ENCODE results near the gene CSTB. TPM values are rescaled to one million over a fixed set of nuclear protein-coding genes. Genes with fewer than 3 reads are reported as not detected.

Gene CSTB
- total RNA-seq, 1 experiment from 2014 or later: 55.3 TPM

GRCh38 chr21:43811262-43812105 is 35.4 kb upstream of the CSTB start:
- DNase-seq (ENCODE audit: low read depth): no peak

GRCh38 chr21:43810505-43811261 is 34.6 kb upstream of the CSTB start:
- peak; percentile 62 for DNase-seq (ENCODE audit: low read depth)

- DNase-seq (ENCODE audit: low read depth): no peak
Measured at GRCh38 chr21:43809853-43810504, 33.9 kb upstream of the CSTB start.

GRCh38 chr21:43809346-43809799 is 33.3 kb upstream of the CSTB start:
- DNase-seq (ENCODE audit: low read depth): no peak

GRCh38 chr21:43808832-43809251 is 32.7 kb upstream of the CSTB start:
- no peak for DNase-seq (ENCODE audit: low read depth)

- DNase-seq (ENCODE audit: low read depth): no peak
Measured at GRCh38 chr21:43808367-43808766, 32.3 kb upstream of the CSTB start.

GRCh38 chr21:43806017-43806710 is 30.1 kb upstream of the CSTB start:
- no peak for DNase-seq (ENCODE audit: low read depth)

- DNase-seq (ENCODE audit: low read depth): no peak
Measured at GRCh38 chr21:43805275-43805800, 29.2 kb upstream of the CSTB start.

GRCh38 chr21:43803558-43804300 is 27.6 kb upstream of the CSTB start:
- no peak for DNase-seq (ENCODE audit: low read depth)

GRCh38 chr21:43802713-43803313 is 26.7 kb upstream of the CSTB start:
- no peak for DNase-seq (ENCODE audit: low read depth)

GRCh38 chr21:43801006-43801783 is 25.1 kb upstream of the CSTB start:
- no peak for DNase-seq (ENCODE audit: low read depth)

GRCh38 chr21:43800566-43800965 is 24.5 kb upstream of the CSTB start:
- no peak for DNase-seq (ENCODE audit: low read depth)

GRCh38 chr21:43800124-43800523 is 24.0 kb upstream of the CSTB start:
- DNase-seq (ENCODE audit: low read depth): no peak

GRCh38 chr21:43799301-43799840 is 23.3 kb upstream of the CSTB start:
- DNase-seq (ENCODE audit: low read depth): no peak

- no peak for DNase-seq (ENCODE audit: low read depth)
Measured at GRCh38 chr21:43797925-43798715, 22.0 kb upstream of the CSTB start.

GRCh38 chr21:43797415-43797814 is 21.3 kb upstream of the CSTB start:
- no peak for DNase-seq (ENCODE audit: low read depth)

- DNase-seq (ENCODE audit: low read depth): no peak
Measured at GRCh38 chr21:43794857-43795256, 18.7 kb upstream of the CSTB start.

GRCh38 chr21:43794311-43794710 is 18.2 kb upstream of the CSTB start:
- no peak for DNase-seq (ENCODE audit: low read depth)
